ENCODE data around the gene CLINT1. TPM values are rescaled to one million over a fixed set of nuclear protein-coding genes. Genes with fewer than 3 reads are reported as not detected.
A peak's percentile ranks its signal among the peaks of the same experiment; 100 is the strongest.

Gene CLINT1
- total RNA-seq, 1 donor from 2014 or later: 176 TPM

- DNase-seq (ENCODE audit: low read depth): peak; percentile 64
These were observed 38.2 kb downstream of the CLINT1 start for GRCh38 chr5:157820593-157821252.

- no peak for DNase-seq (ENCODE audit: low read depth)
These were observed 39.3 kb downstream of the CLINT1 start for GRCh38 chr5:157819502-157820115.

DNA sequence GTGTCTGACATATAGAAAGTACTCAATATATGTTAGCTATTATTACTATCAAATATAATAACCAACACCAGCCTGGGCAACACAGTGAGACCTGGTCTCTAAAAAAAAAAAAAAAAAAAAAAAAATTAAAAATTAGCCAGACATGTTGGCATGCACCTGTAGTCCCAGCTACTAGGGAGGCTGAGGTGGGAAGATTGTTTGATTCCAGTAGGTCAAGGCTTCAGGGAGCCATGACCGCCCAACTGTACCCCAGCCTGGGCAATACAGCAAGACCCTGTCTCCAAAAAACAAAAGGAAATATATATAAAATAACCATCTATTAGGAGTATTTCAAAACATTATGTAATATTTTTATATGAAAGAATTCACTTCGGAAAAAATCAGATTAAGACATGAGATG, 40.6 kb downstream of the CLINT1 start:
- no peak for DNase-seq (ENCODE audit: low read depth)

- DNase-seq (ENCODE audit: low read depth): no peak
These were observed 41.0 kb downstream of the CLINT1 start for GRCh38 chr5:157817928-157818327.

DNA sequence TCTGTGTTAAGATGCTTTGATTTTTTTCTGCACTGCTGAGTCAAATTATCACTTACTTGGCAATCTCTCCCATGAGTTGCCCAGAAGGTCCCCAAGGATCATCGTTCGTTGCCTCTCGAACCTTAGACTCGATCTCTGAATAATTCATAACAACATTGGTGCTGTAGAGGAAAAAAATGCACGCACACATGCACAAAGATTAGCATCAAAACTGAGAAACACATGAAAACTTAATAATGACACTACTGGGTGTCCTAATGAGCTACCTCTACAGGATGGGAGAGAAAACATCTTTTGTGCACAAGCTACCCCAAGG, 41.6 kb downstream of the CLINT1 start:
- no peak for DNase-seq (ENCODE audit: low read depth)

- peak; percentile 28 for DNase-seq (ENCODE audit: low read depth)
These were observed 42.1 kb downstream of the CLINT1 start for GRCh38 chr5:157816682-157817386.

DNA sequence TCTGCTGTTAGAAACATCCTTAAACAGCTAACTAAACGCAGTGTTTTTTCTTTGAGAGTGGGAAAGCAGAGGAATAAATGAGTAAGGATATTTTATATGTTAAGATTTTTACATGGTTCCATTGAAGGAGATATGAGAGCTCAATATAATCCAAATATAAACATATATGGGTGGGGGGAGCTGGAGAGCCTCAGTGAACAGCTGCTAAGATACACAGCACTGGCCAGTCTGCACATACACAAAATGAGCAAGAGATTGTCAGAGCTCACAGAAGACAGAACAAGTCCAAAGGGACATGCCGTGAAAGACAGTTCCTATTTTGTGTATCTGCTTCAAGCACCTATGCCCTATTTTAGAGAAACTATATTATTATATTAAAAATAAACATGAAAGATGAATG, 46.9 kb downstream of the CLINT1 start:
- DNase-seq (ENCODE audit: low read depth): no peak

DNA sequence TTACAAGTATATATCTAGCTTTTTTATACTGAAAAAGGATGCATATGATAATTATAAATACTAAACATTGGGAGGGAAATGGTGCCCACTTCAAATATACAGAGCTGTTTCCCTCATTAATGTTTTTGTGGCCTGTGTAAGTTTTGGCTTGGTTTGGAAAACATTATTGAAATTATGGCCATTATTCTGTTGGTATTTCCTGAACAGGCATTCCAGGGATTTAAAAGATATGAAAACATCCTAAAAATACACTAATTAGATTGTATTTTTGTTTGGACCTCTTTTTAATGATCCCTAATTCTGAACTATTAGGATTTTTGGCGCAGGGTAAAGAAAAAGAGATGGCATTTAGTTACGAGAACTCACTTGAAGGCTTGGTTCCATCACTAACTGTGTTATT, 50.9 kb downstream of the CLINT1 start:
- DNase-seq (ENCODE audit: low read depth): no peak

DNA sequence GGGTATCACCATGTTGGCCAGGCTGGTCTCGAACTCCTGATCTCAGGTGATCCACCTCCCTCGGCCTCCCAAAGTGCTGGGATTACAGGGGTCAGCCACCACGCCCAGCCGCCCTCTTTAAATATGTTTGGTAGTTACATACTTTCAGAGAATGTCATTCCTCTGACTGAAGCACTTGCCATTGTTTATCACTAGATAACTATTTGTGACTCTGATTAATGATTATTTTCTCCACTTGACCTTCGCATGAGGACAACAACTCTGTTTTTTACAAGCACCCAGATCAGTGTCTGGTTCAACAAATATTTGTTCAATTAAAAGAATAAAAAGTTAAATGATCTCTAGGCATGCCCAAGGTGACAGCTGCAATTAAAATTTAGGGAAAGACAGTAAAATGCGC, 56.2 kb downstream of the CLINT1 start:
- DNase-seq (ENCODE audit: low read depth): peak; percentile 62

GRCh38 chr5:157800137-157800536, 58.8 kb downstream of the CLINT1 start:
- DNase-seq (ENCODE audit: low read depth): no peak

DNA sequence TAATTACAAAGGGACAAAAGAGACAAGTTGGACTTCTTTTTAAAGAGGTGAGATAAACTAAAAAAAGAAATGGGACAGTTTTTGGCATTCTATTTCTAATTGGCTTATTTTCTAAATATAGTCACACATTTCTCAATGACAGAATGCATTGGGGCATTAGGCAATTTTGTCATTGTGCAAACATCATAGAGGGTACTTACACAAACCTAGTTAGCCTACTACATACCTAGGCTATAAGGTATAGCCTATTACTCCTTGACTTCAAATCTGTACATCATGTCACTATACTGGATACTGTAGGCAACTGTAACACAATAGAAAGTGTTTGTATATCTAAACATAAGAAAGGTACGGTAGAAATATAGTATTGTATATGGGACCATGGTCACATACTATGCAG, 59.4 kb downstream of the CLINT1 start:
- DNase-seq (ENCODE audit: low read depth): no peak

DNA sequence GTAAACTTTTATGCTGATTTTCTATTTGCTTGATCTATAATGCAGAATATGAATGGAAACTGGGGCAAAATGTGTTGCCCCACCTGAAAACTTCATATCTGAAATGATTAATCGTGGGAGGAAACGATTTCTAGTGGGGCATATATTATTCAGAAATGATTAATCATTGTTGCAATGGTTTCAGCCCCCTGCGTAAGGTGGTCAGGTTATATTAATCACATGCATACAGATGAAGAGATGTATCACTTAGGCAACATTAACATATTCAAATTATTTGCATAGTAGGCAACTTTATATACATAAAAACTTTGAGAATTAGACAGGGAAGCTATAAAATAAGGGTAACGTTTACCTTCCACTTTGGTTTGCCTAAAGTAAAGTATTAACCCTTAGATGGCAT, 65.6 kb downstream of the CLINT1 start:
- DNase-seq (ENCODE audit: low read depth): no peak

GRCh38 chr5:157785801-157786200, 73.1 kb downstream of the CLINT1 start:
- peak; percentile 10 for DNase-seq (ENCODE audit: low read depth)

DNA sequence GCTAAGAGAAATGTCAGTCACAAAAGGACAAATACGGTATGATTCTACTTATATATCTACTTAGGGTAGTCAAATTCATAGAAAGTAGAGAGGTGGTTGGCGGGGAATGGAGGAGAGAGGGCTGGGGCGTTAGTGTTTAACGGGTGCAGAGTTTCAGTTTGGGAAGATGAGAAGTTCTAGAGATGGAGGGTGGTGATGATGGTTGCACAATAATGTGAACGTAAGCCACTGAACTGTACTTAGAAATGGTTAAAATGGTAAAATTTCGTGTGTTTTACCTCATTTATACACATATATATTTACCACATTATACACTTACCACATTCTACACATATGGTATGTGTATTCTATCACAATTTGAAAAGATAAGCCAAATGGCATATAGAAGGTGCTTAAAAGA, 79.7 kb downstream of the CLINT1 start:
- DNase-seq (ENCODE audit: low read depth): no peak

DNA sequence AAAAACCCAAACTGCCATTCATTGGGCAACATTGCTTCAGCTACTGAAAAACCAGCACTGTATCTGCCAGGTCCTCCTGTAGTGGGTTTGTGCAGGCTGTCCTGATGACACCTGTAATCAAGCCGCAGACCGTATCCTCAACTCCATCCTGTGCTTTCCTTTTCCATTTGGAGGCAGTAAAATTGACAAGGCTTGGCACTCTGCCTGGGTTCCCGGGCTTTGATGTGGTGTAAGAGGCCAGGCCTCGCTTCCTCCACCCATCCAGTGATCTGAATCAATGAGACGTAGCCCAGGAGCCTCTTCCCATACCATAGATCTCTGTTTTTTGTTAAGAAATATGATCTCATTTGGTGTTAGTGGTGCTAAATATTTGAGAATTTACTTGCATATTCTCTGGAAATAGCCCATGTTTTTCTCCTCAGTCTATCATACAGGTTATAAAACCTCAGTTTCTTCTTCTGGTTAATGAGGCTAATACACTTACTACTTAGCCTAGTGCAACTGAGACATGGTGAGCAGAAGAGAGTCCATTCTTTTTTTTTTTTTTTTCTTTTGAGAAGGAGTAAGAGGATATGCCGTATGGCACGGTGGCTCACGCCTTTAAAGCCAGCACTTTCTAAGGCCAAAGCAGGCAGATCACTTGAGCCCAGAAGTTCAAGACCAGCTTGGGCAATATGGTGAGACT, 80.7 kb downstream of the CLINT1 start:
- DNase-seq (ENCODE audit: low read depth): peak; percentile 89

DNA sequence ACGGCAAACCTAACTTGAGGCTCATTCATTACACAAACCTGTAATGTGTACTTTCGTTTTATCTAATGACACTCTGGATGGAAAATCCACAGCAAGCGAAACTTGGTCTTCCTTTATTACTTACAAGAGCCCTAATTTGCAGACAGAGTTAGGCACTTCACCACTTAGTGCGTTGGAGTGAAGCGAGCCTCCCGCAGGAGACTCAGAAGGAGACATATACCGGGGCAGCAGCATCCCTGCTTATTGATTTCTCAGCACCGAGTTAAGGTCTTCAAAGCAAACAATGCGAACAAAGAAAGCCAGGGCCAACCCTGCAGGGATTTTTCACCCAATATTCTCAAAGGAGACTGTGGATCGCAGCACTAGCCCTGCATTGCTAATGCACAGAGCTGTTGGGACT, 86.8 kb downstream of the CLINT1 start:
- no peak for DNase-seq (ENCODE audit: low read depth)

- no peak for DNase-seq (ENCODE audit: low read depth)
These were observed 88.3 kb downstream of the CLINT1 start for GRCh38 chr5:157770665-157771064.

DNA sequence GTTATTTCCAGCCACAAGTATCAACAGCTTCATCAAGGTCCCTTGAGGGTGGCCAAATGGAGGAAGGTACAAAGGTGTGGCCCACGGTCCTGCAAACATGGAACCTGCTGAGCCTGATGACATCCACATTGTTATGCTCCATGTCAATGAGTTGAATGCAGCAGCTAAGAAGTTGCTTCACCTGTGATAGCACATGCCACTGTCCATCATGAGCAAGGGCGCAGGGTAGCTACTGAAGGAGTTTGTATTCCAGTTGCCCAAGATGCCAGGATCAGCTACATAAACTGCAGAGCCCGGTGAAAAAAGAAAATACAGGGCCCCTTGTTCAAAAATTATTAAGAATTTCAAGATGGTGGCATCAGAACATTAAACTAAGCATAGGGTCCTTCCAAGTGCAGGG, 91.3 kb downstream of the CLINT1 start:
- no peak for DNase-seq (ENCODE audit: low read depth)

- DNase-seq (ENCODE audit: low read depth): no peak
These were observed 92.0 kb downstream of the CLINT1 start for GRCh38 chr5:157766902-157767301.

GRCh38 chr5:157766442-157766841, 92.5 kb downstream of the CLINT1 start:
- DNase-seq (ENCODE audit: low read depth): no peak

- no peak for DNase-seq (ENCODE audit: low read depth)
These were observed 94.4 kb downstream of the CLINT1 start for GRCh38 chr5:157764531-157764930.

DNA sequence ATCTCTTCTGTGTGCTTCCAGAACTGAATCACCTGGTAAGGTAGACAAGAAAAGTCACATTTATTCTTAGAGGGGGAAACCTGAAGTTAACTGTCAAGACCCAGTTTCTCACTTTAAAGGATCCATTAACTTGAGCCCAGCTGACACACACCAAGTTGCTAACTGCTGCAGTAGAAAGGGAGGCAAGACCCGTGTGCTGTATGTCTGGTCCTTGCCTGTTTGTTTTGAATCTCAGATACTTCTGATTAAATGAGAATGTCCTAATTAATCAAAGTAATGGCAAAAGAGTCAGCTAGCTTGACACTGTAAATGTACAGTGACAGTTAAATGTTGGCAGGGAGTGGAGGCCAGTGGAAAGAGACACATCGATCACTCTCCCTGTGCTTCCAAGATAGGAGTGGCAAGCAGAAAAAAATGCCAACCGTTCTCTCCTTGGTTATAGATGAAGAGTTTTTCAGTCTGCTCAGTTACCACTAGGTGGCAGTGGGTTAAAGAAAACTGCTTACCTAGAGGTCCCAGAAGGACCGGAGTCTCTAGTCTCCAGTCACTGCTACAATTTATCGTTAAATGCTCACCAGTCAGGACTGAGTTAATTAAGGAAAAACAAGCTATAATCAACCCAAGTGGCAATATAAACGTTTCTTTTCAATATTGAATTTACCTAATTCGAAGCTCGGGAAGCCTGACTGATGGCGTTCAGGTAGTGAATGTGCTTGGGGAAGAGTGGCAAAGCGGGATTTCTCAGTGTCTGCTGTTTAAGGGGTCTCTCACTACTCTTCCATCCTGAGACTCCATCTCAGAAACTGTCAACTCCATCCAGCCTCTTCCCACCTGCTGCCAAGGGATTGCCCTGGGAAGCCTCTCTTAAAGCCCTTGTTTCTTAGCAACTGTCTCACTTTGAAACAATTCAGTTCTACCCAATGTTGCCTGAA, 97.0 kb downstream of the CLINT1 start:
- peak; percentile 80 for DNase-seq (ENCODE audit: low read depth)
